ENCODE results near the gene FOXP1. TPM values are rescaled to one million over a fixed set of nuclear protein-coding genes. Genes with fewer than 3 reads are reported as not detected.

Gene FOXP1
- total and polyA plus RNA-seq, 2 of the 13 experiments (the other 11 are each of a cell fraction or from before 2014, with no cell fraction given), result 40.4 to 59.0 TPM

DNA sequence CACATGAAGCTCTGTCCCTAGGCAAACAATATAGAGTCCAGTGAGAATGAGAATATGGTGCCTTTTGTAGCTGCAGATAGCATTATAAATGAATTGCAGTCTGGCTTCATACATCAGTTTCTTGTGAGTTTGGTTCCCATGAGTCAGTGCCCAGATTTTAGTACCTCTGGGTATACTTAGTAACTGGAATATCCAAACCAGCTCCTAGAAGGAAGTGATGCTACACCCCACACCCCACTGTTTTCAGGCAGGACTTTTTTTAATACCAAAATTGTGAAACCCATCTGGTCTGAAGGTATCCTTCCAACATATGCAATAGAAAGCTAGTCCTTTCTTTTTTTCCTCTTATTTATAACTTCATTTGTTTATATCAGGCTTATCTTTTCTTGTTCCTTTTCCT, 42.1 kb upstream of the FOXP1 start:
- CTCF ChIA-PET (ENCODE audit: low intra/inter-chr PET ratio, low total read pairs), result no interaction called here
- TF ChIP-seq KDM5B (CRISPR knock-in tag; IDR thresholded peaks at IDR 0.05; ENCODE audit: borderline replicate concordance) (no peak), IRF2 (CRISPR knock-in tag; IDR thresholded peaks at IDR 0.05) (no peak), ATAD3A (CRISPR knock-in tag; IDR thresholded peaks at IDR 0.05) (no peak), HMG20B (CRISPR knock-in tag; conservative IDR thresholded peaks at IDR 0.05) (no peak), SIX1 (CRISPR knock-in tag; IDR thresholded peaks at IDR 0.05; ENCODE audit: borderline replicate concordance) (no peak), YEATS4 (CRISPR knock-in tag; IDR thresholded peaks at IDR 0.05; ENCODE audit: borderline replicate concordance) (no peak), RXRA (CRISPR knock-in tag; IDR thresholded peaks at IDR 0.05) (no peak), NKX3-1 (CRISPR knock-in tag; IDR thresholded peaks at IDR 0.05) (no peak), HOXA9 (CRISPR knock-in tag; IDR thresholded peaks at IDR 0.05; ENCODE audit: borderline replicate concordance) (no peak), ZNF234 (CRISPR knock-in tag; conservative IDR thresholded peaks at IDR 0.05) (no peak), ZNF567 (CRISPR knock-in tag; IDR thresholded peaks at IDR 0.05; ENCODE audit: borderline replicate concordance) (no peak), KMT2B (CRISPR knock-in tag; IDR thresholded peaks at IDR 0.05) (no peak)
- TF ChIP-seq, protein P1, sequence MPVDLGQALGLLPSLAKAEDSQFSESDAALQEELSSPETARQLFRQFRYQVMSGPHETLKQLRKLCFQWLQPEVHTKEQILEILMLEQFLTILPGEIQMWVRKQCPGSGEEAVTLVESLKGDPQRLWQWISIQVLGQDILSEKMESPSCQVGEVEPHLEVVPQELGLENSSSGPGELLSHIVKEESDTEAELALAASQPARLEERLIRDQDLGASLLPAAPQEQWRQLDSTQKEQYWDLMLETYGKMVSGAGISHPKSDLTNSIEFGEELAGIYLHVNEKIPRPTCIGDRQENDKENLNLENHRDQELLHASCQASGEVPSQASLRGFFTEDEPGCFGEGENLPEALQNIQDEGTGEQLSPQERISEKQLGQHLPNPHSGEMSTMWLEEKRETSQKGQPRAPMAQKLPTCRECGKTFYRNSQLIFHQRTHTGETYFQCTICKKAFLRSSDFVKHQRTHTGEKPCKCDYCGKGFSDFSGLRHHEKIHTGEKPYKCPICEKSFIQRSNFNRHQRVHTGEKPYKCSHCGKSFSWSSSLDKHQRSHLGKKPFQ (CRISPR knock-in tag; IDR thresholded peaks at IDR 0.05; ENCODE audit: insufficient replicate concordance), result no peak
- TF ChIP-seq, protein P2, sequence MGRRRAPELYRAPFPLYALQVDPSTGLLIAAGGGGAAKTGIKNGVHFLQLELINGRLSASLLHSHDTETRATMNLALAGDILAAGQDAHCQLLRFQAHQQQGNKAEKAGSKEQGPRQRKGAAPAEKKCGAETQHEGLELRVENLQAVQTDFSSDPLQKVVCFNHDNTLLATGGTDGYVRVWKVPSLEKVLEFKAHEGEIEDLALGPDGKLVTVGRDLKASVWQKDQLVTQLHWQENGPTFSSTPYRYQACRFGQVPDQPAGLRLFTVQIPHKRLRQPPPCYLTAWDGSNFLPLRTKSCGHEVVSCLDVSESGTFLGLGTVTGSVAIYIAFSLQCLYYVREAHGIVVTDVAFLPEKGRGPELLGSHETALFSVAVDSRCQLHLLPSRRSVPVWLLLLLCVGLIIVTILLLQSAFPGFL (CRISPR knock-in tag; IDR thresholded peaks at IDR 0.05), result no peak
- TF ChIP-seq, protein P3, sequence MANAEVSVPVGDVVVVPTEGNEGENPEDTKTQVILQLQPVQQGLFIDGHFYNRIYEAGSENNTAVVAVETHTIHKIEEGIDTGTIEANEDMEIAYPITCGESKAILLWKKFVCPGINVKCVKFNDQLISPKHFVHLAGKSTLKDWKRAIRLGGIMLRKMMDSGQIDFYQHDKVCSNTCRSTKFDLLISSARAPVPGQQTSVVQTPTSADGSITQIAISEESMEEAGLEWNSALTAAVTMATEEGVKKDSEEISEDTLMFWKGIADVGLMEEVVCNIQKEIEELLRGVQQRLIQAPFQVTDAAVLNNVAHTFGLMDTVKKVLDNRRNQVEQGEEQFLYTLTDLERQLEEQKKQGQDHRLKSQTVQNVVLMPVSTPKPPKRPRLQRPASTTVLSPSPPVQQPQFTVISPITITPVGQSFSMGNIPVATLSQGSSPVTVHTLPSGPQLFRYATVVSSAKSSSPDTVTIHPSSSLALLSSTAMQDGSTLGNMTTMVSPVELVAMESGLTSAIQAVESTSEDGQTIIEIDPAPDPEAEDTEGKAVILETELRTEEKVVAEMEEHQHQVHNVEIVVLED (CRISPR knock-in tag; IDR thresholded peaks at IDR 0.05; ENCODE audit: borderline replicate concordance), result no peak
- TF ChIP-seq, protein P4, sequence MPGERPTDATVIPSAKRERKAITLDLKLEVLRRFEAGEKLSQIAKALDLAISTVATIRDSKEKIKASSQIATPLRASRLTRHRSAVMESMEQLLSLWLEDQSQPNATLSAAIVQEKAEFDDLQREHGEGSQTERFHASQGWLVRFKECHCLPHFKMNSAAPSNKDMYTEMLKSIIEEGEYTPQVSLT (CRISPR knock-in tag; IDR thresholded peaks at IDR 0.05; ENCODE audit: borderline replicate concordance, low read depth), result no peak
- TF ChIP-seq, protein P5, sequence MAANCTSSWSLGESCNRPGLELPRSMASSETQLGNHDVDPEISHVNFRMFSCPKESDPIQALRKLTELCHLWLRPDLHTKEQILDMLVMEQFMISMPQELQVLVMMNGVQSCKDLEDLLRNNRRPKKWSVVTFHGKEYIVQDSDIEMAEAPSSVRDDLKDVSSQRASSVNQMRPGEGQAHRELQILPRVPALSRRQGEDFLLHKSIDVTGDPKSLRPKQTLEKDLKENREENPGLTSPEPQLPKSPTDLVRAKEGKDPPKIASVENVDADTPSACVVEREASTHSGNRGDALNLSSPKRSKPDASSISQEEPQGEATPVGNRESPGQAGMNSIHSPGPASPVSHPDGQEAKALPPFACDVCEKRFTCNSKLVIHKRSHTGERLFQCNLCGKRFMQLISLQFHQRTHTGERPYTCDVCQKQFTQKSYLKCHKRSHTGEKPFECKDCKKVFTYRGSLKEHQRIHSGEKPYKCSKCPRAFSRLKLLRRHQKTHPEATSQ (CRISPR knock-in tag; IDR thresholded peaks at IDR 0.05; ENCODE audit: borderline replicate concordance), result no peak

More for the DNA sequence above, 42.1 kb upstream of the FOXP1 start:
- H3K4me3 ChIP-seq (replicated peaks in 1 of 3; ENCODE audit: insufficient read depth in 1 of 3, low read depth in 2 of 3, low read length in 3 of 3), result no peak overlapping the region
- BruUV-seq (replicated peaks), result no TSS peak
- POLR2A ChIA-PET, result no interaction called here
- H2AFZ ChIP-seq (ENCODE audit: low read length), result no peak overlapping the region
- no peak overlapping the region for H3K27ac ChIP-seq (ENCODE audit: extremely low read length, insufficient read depth, low read length)
- in situ Hi-C loops (cut with HindIII; ENCODE audit: extremely low pct_ligation_motif_present, low pct_unique_long_range_greater_than_20kb), result no loop called here
- H3K4me2 ChIP-seq (ENCODE audit: low read depth, low read length), result no peak overlapping the region
- no peaks in the 10 kb centered on the region for H3K36me3 ChIP-seq (replicated peaks in 1 of 2; ENCODE audit: control insufficient read depth in 1 of 2, insufficient read depth in 2 of 2, low read length in 2 of 2)
- no peak for FAIRE-seq
- intact Hi-C loops (cut with micrococcal nuclease; ENCODE audit: unreplicated experiment), result no loop called here
- H4K20me1 ChIP-seq (ENCODE audit: insufficient read depth, low read length), result no peaks in the 10 kb centered on the region
- no peak for ATAC-seq
- peaks cover 2 to 26% of the 10 kb centered on the region in 2 experiments; a peak in 3 of 5 replicates for H3K27me3 ChIP-seq (ENCODE audit: control insufficient read depth in 1 of 2, insufficient read depth in 2 of 2, low read length in 2 of 2)
- no peak for DNase-seq (ENCODE audit: low spot score)
- H3K79me2 ChIP-seq (ENCODE audit: insufficient read depth, low read length), result no peaks in the 10 kb centered on the region
- no peaks in the 10 kb centered on the region for H3K4me1 ChIP-seq (ENCODE audit: insufficient read depth, low read length)
- 0 out of 2 replicates have a peak, but pooled peaks cover 3% of the 10 kb centered on the region for H3K9me3 ChIP-seq (ENCODE audit: low read length)
- H3K9ac ChIP-seq (ENCODE audit: insufficient read depth, low read depth, low read length), result no peak overlapping the region
